Measurements from ENCODE around the gene IL36RN. TPM values are rescaled to one million over a fixed set of nuclear protein-coding genes. Genes with fewer than 3 reads are reported as not detected.

Gene IL36RN
- polyA plus RNA-seq, 4 donors: not detected

DNA sequence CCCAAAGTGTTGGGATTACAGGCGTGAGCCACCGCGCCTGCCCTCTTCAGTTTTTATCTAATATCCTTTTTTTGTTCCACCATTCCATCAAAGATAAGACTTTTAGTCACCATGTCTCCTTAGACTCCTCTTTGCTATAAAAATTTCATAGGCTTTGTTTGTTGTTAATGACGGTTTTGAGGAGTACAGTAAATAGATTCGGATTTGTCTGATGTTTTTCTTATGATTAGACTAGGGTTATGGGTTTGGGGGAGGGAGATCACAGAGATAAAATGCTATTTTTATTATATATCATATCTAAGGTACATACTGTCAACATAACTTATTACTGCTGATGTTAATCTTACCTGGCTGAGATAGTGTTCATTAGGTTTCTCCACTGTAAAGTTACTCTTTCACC lies 12.5 kb upstream of the IL36RN start:
- no peak for DNase-seq (ENCODE audit: low read depth in 4 of 4, low spot score in 3 of 4)

DNA sequence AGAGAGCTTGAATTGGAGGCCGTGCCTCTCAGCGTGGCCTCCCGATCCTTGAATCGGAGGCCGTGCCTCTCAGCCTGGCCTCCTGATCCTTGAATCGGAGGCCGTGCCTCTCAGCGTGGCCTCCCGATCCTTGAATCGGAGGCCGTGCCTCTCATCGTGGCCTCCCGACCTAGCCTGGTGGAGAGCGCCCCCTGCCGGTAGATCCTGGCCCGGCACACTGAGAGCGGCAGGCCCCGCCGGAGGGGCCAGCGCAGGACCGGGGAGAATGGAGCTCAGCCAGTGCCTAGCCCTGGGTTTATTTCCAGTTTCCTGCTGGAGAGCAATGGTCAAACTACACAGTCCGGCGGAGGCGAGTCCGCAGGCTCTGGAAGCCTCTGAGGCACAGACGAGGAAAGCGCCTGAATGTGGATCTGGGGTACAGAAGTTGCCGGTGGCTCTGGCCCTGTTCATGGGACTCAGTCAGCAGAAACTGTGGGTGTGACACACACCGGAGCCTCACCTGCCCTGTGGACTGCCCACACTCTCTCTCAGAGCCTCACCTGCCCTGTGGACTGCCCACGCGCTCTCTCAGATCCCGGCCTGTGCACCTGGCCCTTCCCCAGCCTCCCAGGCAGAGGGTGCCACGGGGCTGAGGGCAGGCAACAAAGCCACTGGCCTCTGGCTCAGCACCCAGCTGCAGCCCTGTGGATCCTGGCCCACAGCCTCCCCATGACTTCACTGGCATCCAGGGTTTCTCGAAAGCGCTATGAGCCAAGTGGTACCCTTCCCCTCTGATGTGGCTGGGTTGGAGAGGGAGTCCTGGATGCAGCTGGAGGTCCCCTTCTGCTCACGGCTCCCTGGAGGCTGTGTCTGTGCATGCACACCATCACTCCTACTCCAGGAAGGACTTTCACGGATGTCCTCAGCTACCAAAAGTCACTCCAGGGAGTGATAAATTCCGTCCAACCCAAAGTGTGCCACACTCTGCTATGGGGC lies 7.8 kb upstream of the IL36RN start:
- no peak for DNase-seq (ENCODE audit: low read depth in 4 of 4, low spot score in 3 of 4)

DNA sequence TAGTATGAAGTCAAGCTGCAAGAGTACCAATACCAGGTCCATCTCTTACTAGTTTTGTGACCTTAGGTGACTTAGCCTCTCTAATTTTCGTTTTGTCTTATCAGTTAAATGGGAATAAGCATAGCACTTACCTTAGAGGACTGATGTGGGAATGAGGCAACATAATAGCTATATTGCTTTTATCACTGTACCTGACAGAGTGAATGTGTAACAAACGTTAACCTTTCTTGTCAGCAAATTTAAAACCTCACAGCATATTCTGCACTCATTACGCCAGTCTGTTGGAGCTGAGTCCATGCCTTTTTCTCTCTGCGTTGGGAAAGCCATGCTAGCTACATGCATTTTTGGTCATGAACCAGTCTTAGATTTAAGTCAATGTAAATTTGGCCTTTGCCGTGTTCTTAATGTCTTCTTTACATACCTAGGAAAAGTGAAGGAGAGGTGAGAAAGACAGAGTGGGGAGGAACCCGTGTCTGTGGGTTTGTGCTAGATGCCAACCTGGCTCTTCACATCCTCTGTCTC lies 6.5 kb upstream of the IL36RN start, which contains the start of gene IL36B:
IL36B (minus strand) TSS at position 472 of the 522 bp plus-strand sequence.
- DNase-seq (ENCODE audit: low read depth in 4 of 4, low spot score in 3 of 4): no peak

DNA sequence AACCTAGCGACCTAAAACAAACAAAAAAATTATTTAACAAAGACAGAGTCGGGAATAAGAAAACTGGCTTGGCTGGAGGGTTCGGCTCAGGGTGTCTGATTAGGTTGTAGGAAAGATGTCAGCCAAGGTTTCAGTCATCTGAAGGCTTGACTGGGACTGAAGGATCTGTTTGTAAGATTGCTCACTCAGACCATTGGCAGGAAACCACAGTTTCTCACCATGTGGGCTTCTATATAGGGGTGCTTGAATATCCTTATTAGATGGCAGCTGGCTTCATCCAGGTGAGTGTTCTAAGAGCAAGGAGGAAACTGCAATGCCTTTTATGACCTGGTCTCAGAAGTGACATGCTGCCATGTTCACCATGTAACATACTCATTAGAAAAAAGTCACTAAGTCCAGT lies 5.3 kb upstream of the IL36RN start:
- DNase-seq (ENCODE audit: low read depth in 4 of 4, low spot score in 3 of 4): no peak

DNA sequence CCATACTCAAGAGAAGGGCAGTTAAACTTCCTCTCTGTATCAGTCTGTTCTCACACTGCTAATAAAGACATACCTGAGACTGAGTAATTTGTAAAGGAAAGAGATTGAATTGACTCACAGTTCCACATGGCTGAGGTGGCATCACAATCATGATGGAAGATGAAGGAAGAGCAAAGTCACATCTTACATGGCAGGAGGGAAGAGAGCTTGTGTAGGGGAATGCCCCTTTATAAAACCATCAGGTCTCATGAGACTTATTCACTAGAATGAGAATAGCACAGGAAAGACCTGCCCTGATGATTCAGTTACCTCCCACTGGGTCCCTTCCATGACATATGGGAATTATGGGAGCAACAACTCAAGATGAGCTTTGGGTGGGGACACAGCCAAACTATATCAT lies 4.9 kb upstream of the IL36RN start:
- DNase-seq (ENCODE audit: low read depth in 4 of 4, low spot score in 3 of 4): no peak

DNA sequence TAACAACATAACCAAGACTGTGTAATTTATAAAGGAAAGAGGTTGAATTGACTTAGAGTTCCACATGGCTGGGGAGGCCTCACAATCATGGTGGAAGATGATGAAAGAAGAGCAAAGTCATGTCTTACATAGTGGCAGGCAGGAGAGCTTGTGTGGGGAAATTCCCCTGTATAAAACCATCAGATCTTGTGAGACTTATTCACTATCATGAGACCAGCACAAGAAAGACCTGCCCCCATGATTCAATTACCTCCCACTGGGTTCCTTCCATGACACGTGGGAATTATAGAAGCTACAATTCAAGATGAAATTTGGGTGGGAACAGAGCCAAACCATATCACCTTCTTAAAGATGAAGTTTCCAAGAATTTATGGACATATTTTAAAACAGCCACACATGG lies 2.5 kb upstream of the IL36RN start:
- DNase-seq (ENCODE audit: low read depth in 4 of 4, low spot score in 3 of 4): no peak

DNA sequence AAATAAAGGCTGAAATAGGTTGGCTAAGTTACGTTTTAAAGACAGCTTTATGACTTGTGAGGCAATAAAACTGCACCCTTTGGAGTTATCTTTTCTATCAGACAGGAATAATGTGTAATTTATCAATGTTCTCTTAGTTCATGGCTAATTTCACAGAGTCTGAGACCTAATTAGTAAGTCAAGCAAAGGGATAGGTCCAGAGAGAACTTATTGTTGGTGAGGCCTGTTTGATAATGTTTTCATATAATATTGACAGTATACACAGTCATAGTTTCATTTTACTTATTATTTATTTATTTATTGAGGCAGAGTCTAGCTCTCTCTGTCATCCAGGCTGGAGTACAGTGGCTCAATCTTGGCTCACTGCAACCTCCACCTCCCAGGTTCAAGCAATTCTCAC lies 1.9 kb upstream of the IL36RN start:
- DNase-seq (ENCODE audit: low read depth in 4 of 4, low spot score in 3 of 4): no peak

DNA sequence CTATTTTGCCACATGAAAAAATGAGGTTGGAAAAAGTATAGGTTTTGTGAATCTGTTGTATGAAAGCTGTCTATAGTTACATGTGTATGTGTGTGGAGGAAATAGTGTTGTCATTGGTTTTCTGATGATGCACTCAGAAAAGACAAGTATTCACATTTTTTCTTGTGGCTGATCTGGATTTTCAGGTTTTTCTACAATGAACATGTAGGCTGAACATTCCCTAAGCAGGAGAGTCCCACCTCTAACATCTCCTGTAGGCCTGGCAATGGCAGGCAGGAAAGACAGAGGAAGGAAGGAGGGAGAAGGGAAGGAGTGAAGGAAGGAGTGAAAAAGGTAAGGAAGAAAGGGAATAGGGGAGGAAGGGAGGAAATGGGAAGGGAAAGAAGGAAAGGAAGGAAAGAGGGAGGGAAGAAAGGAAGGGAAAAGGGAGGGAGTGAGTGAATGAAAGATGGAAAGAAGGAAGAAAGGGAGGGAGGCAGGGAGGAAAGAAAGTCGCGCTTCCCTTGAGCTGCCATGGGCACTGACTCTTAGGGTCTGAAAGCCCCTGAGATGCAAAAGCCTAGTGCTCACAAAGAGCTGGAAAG lies 495 bp upstream of the IL36RN start:
- DNase-seq (ENCODE audit: low read depth in 4 of 4, low spot score in 3 of 4): no peak

DNA sequence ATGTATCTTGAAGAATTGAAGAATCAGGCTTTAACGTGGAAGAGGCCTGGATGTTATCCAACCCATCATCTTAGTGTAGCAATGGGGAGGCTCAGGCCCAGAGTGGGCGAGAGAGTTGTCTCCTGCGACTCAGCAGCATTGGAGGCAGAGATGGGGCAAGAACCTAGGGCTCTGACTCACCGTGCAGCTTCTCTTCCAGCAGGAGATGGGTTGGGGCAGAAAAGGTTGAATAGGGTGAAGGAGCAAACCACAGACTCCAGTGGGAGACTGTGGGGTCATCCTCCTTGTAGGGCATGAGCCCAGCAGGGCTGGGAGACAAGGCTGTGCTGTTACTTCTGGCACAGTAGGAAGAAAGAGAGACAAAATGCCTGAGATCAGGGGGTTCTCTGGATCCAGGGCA lies 1.4 kb downstream of the IL36RN start:
- no peak for DNase-seq (ENCODE audit: low read depth in 4 of 4, low spot score in 3 of 4)

DNA sequence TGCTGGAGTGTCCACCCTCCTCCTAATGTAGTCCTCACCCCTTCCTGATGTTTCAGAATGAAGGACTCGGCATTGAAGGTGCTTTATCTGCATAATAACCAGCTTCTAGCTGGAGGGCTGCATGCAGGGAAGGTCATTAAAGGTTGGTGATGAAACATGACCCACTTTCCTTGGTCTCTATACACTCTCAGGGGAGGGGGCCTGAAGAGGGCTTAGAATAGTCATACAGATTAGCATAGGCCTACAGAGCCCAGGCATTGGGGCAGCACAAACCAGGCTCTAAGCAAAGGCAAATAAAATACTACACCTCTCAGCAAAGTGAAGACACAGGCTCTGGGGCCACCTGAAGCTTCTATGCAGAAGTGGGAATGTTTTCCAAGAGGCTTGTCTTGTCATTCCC lies 1.8 kb downstream of the IL36RN start:
- no peak for DNase-seq (ENCODE audit: low read depth in 4 of 4, low spot score in 3 of 4)

DNA sequence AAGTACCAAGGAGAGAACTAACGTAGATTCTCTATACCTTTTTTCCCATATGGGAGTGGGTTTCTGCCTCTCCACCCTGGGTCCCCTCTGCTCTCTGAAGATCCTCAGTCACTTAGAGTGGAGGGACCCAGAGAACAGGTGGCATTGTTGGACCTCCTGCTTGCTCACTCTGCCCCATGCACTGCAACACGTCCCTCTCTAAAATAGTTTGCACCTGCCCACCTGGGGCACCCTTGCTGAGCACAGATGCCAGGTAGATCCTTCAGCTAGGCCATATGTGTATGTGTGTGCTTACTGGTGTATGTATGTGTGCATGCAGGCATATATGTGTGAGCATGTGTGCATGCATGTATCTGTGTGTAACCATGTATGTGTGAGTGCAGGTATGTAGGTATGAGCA lies 2.2 kb downstream of the IL36RN start:
- DNase-seq (ENCODE audit: low read depth in 4 of 4, low spot score in 3 of 4): no peak

DNA sequence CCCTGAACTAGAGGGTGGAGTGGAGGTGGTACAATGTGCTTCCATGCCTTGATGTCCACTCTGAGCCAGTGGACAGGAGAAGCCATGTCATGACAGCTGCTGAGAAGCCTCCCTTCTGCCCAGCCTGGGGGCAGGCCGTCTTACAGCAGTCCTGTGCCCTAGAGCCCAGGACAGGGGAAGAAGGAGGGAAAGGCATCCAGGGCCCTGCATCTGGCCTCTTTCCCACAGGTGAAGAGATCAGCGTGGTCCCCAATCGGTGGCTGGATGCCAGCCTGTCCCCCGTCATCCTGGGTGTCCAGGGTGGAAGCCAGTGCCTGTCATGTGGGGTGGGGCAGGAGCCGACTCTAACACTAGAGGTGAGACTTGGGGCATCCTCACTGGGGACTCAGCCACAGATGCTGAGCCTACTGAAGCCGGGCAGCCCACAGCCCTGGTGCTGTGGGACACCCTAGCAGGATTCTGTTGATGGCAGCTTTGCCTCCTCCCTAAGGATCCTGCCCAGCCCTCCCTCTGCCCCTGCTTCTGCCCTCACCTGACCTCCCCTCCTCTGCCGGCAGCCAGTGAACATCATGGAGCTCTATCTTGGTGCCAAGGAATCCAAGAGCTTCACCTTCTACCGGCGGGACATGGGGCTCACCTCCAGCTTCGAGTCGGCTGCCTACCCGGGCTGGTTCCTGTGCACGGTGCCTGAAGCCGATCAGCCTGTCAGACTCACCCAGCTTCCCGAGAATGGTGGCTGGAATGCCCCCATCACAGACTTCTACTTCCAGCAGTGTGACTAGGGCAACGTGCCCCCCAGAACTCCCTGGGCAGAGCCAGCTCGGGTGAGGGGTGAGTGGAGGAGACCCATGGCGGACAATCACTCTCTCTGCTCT lies 3.1 kb downstream of the IL36RN start:
- no peak for DNase-seq (ENCODE audit: low read depth in 4 of 4, low spot score in 3 of 4)

DNA sequence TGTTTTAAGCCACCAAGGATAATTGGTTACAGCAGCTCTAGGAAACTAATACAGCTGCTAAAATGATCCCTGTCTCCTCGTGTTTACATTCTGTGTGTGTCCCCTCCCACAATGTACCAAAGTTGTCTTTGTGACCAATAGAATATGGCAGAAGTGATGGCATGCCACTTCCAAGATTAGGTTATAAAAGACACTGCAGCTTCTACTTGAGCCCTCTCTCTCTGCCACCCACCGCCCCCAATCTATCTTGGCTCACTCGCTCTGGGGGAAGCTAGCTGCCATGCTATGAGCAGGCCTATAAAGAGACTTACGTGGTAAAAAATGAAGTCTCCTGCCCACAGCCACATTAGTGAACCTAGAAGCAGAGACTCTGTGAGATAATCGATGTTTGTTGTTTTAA lies 5.3 kb downstream of the IL36RN start:
- DNase-seq (ENCODE audit: low read depth in 4 of 4, low spot score in 3 of 4): no peak

DNA sequence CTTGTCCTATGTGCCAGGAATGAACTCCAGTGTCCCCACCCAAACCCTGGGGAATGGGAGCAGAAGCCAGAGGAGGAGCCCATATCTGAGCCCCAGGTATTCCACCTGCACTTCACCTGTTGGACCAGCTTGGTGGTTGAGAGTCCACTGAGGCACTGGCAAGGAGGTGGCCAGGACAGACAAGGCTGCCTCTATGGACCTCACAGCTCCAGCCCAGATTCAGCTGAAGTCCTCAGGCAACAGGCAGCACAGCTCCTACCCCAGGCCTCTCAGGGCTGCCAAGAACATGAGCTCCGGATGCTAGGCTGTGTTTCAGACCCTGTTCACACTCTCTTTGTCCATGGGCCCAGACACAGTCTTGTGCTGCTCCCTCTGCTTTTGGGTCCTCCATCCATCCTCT lies 5.9 kb downstream of the IL36RN start:
- DNase-seq (ENCODE audit: low read depth in 4 of 4, low spot score in 3 of 4): no peak

DNA sequence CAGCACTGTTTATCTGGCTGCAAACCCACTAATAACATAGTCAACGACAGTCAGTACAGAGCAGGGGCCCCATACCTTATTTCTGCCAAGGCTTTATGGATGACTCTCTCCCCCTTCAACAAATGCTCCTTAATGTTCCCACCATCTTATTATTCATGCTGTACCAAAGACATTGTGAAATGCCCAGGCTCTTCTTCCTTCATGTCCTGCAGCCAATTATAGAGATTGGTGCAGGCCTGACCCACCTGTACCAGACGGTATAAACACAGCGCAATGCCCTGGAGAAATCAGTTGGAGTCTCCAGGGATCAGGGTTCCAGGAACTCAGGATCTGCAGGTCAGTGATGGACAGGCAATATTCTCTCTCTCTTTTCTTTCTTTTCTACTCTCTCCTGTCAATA lies 8.7 kb downstream of the IL36RN start, which contains the start of gene IL1F10:
IL1F10 (plus strand) TSS at position 290 of the 400 bp plus-strand sequence. CDS start 4,769 bp downstream, outside the sequence.
- DNase-seq (ENCODE audit: low read depth in 4 of 4, low spot score in 3 of 4): no peak

DNA sequence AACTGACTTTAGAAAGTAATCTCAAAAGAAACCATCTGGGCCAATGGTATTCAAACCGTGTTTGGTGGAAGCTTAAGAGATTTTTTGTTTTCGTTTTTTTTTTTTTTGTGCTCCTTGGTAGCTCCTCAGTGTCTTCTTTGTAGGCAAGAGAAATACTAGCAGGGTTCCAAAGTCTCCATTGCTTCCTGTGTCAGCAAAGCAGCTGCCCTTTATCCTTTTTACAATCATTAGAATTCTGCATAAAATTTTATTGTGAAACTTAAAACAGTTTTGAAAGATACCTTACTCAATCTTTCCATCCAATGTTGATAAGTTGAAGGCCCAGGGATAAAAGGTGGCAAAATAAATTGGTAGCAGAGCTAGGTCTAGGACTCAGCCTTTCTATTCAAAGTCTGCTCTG lies 9.3 kb downstream of the IL36RN start:
- no peak for DNase-seq (ENCODE audit: low read depth in 4 of 4, low spot score in 3 of 4)

DNA sequence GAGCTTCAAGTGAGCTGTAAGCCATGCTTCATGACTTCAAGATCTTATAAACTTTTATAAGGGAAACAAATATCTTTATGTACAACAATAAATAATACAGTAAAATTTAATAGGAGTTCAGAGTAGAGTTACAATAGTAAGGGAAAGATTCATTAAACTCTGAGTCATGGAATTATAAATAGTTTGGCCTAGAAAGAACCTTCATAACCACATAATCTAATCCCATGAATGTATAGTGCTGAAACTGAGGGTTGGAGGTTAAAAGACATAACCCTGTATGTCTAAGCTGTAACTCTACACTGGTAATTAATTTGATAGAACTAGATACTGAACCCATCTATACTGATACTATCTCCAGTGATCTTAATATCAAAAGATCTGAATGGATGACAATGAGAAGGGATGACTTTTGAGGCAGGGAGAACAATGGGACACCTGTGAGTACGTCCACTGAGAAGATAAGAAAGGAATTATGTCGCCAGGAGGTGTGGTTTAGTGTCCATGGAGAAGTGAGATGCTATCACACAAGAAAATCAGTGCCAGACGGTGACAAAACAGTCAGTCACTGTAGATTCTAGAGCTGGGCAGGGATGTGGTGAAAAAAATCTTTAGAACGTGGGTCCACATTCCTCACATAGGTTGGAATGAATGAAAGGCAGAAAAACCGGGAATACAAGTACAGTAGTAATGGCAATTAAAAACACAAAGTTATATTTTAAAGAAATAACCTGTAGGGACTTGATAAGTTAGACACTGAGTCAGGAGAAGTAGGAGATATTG lies 9.9 kb downstream of the IL36RN start:
- DNase-seq (ENCODE audit: low read depth in 4 of 4, low spot score in 3 of 4): no peak

DNA sequence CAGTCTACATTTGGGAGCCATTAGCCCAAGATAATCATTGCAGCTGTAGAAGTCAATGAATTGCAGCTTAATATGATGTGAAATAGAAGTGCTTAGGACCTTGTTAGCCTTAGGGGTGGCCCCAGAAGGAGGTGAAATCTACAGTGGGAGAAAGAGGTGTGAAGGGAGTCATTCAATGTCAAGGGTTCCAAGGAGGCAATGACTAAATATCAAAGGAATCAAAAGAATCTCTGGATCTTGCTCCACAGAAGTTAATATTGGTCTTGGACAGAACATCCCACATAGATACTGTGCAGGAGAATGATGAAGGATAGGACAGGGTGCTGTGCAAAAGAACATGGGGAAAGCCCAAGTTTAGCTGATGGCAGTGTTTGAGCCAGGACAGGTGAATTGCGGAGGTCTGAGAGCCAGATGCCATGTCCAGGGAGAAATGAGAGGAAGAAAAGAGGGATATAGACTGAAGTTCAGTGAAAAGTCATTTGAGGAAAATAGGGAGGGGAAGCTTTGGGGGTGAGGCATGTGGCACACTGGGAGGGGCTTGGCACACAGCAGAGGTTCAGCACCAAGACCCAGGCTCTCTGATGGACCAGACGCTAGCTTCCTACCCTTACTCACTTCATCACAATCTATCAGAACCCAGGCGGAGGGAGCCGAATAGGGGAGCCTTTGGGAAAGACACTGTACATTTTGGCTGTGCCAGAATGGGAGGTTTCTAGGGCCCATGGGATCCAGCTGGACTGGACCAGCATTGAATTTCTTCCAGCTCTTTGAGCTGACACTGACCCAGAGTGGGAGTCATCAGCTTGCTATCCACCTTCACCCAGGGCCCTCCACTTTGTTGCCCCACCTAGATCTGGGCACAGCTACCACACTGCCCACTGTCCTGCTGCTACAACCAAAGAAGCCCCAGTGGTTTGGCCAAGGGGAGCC lies 10.9 kb downstream of the IL36RN start:
- DNase-seq (ENCODE audit: low read depth in 4 of 4, low spot score in 3 of 4): no peak

DNA sequence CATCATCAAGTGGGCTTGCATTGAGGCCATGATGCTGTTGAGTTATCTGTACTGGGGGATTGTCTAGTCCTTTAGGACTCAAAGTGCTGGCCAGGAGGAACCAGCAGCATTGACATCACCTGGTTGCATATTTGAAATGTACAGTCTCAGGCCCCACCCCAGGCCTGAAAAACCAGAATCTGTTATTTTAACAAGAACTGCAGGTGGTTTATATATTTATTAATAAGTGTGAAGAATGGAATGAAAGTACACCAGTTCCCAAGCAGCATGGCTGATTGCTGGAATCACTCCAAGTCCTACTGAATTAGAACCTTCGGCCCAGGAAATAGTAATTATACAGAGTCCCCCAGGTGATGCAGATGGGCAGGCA lies 11.6 kb downstream of the IL36RN start:
- no peak for DNase-seq (ENCODE audit: low read depth in 4 of 4, low spot score in 3 of 4)

All from left renal pelvis (tissue), 4 donors.